ENCODE measurements around the gene CBX3. TPM values are rescaled to one million over a fixed set of nuclear protein-coding genes. Genes with fewer than 3 reads are reported as not detected.
"Not testable (repeated sequence)": the region's sequence is repeated elsewhere in the genome, so short reads cannot be mapped to it uniquely, and the experiment has no call there.

Gene CBX3
- total RNA-seq, 1 donor from 2014 or later: 360 TPM

DNA sequence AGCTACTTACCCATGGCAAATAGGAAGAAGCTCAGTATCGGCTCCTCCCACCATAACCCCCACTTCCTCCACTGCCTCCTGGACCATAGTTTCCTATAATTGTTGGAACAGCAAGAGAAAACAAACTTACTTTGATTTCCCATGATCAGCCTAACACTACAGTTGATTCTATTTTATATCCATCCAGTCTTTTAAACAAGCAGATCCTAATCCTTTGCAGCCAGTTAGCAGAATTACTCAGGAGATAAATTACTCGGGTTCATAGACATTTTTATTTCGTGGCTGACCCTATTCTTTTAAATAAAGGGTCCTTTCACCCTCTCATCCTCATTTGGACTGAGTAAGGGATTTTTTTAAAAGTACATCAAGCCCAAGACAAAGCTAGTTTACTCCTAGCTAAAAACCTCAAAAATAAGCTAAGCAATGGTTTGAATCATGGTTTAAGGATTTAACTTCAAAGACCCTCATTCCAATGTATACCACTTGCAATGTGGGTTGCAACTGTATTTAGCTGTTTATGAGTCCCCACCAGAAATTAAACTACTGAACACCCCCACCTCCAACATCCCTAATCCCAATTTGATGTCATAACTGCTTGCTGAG, 9.0 kb upstream of the CBX3 start:
- TF ChIP-seq, protein P1, sequence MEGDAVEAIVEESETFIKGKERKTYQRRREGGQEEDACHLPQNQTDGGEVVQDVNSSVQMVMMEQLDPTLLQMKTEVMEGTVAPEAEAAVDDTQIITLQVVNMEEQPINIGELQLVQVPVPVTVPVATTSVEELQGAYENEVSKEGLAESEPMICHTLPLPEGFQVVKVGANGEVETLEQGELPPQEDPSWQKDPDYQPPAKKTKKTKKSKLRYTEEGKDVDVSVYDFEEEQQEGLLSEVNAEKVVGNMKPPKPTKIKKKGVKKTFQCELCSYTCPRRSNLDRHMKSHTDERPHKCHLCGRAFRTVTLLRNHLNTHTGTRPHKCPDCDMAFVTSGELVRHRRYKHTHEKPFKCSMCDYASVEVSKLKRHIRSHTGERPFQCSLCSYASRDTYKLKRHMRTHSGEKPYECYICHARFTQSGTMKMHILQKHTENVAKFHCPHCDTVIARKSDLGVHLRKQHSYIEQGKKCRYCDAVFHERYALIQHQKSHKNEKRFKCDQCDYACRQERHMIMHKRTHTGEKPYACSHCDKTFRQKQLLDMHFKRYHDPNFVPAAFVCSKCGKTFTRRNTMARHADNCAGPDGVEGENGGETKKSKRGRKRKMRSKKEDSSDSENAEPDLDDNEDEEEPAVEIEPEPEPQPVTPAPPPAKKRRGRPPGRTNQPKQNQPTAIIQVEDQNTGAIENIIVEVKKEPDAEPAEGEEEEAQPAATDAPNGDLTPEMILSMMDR (IDR thresholded peaks at IDR 0.05): no peak
- TF ChIP-seq EZH2 (IDR thresholded peaks at IDR 0.05): no peak
- no peak for TF ChIP-seq EZH2phosphoT487 (IDR thresholded peaks at IDR 0.05)
- Mint-ChIP-seq H3K27ac (no peak overlapping the region), H3K27me3 (ENCODE audit: insufficient read depth, low read depth) (peaks cover 12% of the 10 kb centered on the region), H3K4me3 (peak overlapping the region; percentile 14), H3K9me3 (no peaks in the 10 kb centered on the region), H3K4me1 (peaks cover 60% of the 10 kb centered on the region), H3K36me3 (peaks cover 81% of the 10 kb centered on the region)
- no peak overlapping the region for H3K27ac ChIP-seq
- no peaks in the 10 kb centered on the region for H3K27me3 ChIP-seq
- no peaks in the 10 kb centered on the region for H3K9me3 ChIP-seq (ENCODE audit: low read depth)
- H3K9ac ChIP-seq: no peak overlapping the region
- H3F3A ChIP-seq (ENCODE audit: low read depth): peaks cover 98% of the 10 kb centered on the region
- H3K79me2 ChIP-seq (ENCODE audit: low read depth): peaks cover 93% of the 10 kb centered on the region
- peaks cover 74% of the 10 kb centered on the region for H3K36me3 ChIP-seq
- H3K4me3 ChIP-seq: no peak overlapping the region
- H3K4me1 ChIP-seq: peaks cover 38% of the 10 kb centered on the region
- H3K4me2 ChIP-seq: peak overlapping the region; percentile 20
- H4K20me1 ChIP-seq (ENCODE audit: low read depth): peaks cover 100% of the 10 kb centered on the region
- no peak overlapping the region for H2AFZ ChIP-seq (replicated peaks)
- DNase-seq (ENCODE audit: low spot score): no peak

DNA sequence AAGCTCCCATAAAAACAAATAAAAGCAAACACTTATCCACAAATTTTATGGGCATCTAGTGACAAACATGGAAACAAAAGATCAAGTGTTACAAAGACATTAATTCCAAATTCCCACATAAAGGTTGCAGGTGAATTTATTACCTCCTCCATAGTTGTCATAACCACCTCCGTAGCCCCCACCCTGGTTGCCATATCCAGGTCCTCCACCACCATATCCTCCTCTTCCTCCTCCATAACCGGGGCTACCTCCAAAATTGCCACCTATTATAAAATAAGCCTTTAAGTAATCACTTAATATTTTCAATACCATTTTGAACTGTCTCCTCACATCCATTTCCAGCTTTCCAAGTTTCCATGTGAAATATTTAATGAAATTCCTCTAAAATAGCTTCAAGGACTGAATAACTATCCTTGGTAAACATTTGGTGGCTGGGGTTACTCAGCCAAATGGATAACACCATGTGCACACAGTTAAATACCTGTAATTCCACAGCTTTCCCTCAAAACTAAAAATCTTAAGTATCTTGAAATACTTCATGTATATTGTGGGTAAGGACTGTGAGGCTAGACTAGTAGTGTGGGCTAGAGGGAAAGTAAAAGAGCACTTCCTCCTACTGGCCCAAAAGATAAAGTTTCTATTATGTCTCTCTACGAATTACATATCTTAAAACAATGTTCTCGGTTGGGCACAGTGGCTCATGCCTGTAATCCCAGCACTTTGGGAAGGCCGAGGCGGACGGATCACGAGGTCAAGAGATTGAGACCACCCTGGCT, 7.9 kb upstream of the CBX3 start:
- H3K4me3 Mint-ChIP-seq: peak overlapping the region; percentile 33
- H3K4me1 Mint-ChIP-seq: peaks cover 60% of the 10 kb centered on the region
- DNase-seq (ENCODE audit: low spot score): no peak
- no peak overlapping the region for H2AFZ ChIP-seq (replicated peaks)
- H3K4me3 ChIP-seq: peak overlapping the region; percentile 5
- no peaks in the 10 kb centered on the region for H3K9me3 Mint-ChIP-seq
- peaks cover 83% of the 10 kb centered on the region for H3K36me3 Mint-ChIP-seq
- H3K79me2 ChIP-seq (ENCODE audit: low read depth): peaks cover 100% of the 10 kb centered on the region
- H3K9me3 ChIP-seq (ENCODE audit: low read depth): no peaks in the 10 kb centered on the region
- H3K9ac ChIP-seq: no peak overlapping the region
- H3K27ac ChIP-seq: peak overlapping the region; percentile 24
- H3F3A ChIP-seq (ENCODE audit: low read depth): peaks cover 97% of the 10 kb centered on the region
- no peaks in the 10 kb centered on the region for H3K27me3 ChIP-seq
- TF ChIP-seq EZH2 (IDR thresholded peaks at IDR 0.05): no peak
- TF ChIP-seq, protein P1 (IDR thresholded peaks at IDR 0.05): no peak
- TF ChIP-seq EZH2phosphoT487 (IDR thresholded peaks at IDR 0.05): no peak
- peak overlapping the region; percentile 96 for H3K4me2 ChIP-seq
- peaks cover 38% of the 10 kb centered on the region for H3K4me1 ChIP-seq
- peaks cover 12% of the 10 kb centered on the region for H3K27me3 Mint-ChIP-seq (ENCODE audit: insufficient read depth, low read depth)
- peak overlapping the region; percentile 57 for H3K27ac Mint-ChIP-seq
- H3K36me3 ChIP-seq: peaks cover 80% of the 10 kb centered on the region
- peaks cover 100% of the 10 kb centered on the region for H4K20me1 ChIP-seq (ENCODE audit: low read depth)

DNA sequence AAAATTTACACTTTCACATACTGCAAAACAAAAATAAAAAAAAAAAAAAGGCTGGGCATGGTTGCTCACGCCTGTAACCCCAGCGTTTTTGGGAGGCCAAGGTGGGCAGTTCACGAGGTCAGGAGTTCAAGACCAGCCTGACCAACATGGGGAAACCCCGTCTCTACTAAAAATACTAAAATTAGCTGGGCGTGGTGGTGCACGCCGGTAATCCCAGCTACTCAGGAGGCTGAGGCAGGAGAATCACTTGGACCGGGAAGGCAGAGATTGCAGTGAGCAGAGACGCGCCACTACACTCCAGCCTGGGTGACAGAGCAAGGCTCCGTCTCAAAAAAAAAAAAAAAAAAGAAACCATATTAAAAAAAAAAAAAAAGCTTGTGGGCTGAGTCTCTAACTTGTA, 6.8 kb upstream of the CBX3 start:
- H3K36me3 Mint-ChIP-seq: peaks cover 85% of the 10 kb centered on the region
- H3K4me1 Mint-ChIP-seq: peaks cover 56% of the 10 kb centered on the region

DNA sequence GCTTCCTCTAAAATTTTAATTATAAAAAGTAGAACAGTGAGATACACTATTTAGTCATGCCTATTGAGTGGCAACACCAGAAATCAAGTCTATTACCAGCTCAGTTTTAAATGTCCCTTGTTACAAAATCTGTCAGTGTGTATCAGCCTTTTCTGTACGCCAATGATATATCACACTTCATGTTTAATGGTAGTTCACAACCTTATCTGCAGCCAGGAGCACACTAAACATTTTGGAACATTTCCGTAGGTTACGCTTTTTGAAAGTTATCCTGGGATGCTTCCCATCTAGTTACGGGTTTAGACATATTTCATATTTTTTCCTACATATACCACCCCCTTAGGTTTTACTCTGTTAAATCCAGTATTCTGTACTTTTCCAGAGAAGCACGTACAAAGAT, 6.4 kb upstream of the CBX3 start:
- no peak for TF ChIP-seq EZH2 (IDR thresholded peaks at IDR 0.05)
- no peak for TF ChIP-seq EZH2phosphoT487 (IDR thresholded peaks at IDR 0.05)
- TF ChIP-seq, protein P1 (IDR thresholded peaks at IDR 0.05): no peak
- Histone ChIP-seq H3K4me3 (peak overlapping the region; percentile 91), H3K36me3 (peaks cover 75% of the 10 kb centered on the region), H3K9ac (no peak overlapping the region), H3K4me1 (peaks cover 38% of the 10 kb centered on the region), H3K9me3 (ENCODE audit: low read depth) (no peaks in the 10 kb centered on the region), H2AFZ (replicated peaks) (no peak overlapping the region), H3F3A (ENCODE audit: low read depth) (peaks cover 97% of the 10 kb centered on the region), H3K27ac (no peak overlapping the region), H3K79me2 (ENCODE audit: low read depth) (peaks cover 100% of the 10 kb centered on the region), H3K27me3 (no peaks in the 10 kb centered on the region), H3K4me2 (peak overlapping the region; percentile 96), H4K20me1 (ENCODE audit: low read depth) (peaks cover 97% of the 10 kb centered on the region)
- H3K4me1 Mint-ChIP-seq: peaks cover 54% of the 10 kb centered on the region
- no peak overlapping the region for H3K27ac Mint-ChIP-seq
- DNase-seq (ENCODE audit: low spot score): no peak
- H3K36me3 Mint-ChIP-seq: peaks cover 85% of the 10 kb centered on the region
- H3K27me3 Mint-ChIP-seq (ENCODE audit: insufficient read depth, low read depth): peaks cover 12% of the 10 kb centered on the region
- no peaks in the 10 kb centered on the region for H3K9me3 Mint-ChIP-seq
- H3K4me3 Mint-ChIP-seq: no peak overlapping the region

More for the DNA sequence above, 6.8 kb upstream of the CBX3 start:
- not testable (repeated sequence) for H3K27me3 ChIP-seq; H3K27ac Mint-ChIP-seq; DNase-seq (ENCODE audit: low spot score); H3K9me3 ChIP-seq (ENCODE audit: low read depth); H3K4me3 ChIP-seq; H2AFZ ChIP-seq (replicated peaks); H3K9me3 Mint-ChIP-seq; H3K27ac ChIP-seq; H3K4me3 Mint-ChIP-seq; H3K9ac ChIP-seq
- Histone ChIP-seq H3K36me3 (peaks cover 78% of the 10 kb centered on the region), H3K4me1 (peaks cover 38% of the 10 kb centered on the region), H4K20me1 (ENCODE audit: low read depth) (peaks cover 100% of the 10 kb centered on the region), H3K4me2 (peak overlapping the region; percentile 96), H3F3A (ENCODE audit: low read depth) (peaks cover 97% of the 10 kb centered on the region), H3K79me2 (ENCODE audit: low read depth) (peaks cover 100% of the 10 kb centered on the region)
- peaks cover 12% of the 10 kb centered on the region for H3K27me3 Mint-ChIP-seq (ENCODE audit: insufficient read depth, low read depth)

Data from neural progenitor cell (in vitro differentiated cells).